Activated T-helper 1 cell treated with anti-CD3 and anti-CD28 coated beads, Interleukin-12 subunit alpha, Interleukin-12 subunit beta, Interleukin-2, Interleukin-4 antibody, amounts not matched to agents 30 ng/mL and 10 ng/mL and 1 ng/mL, durations not matched to agents 14 hours and 24 hours and 36 hours (primary cell): Measurements from ENCODE around the gene TWIST2. TPM values are rescaled to one million over a fixed set of nuclear protein-coding genes. Genes with fewer than 3 reads are reported as not detected.

Source experiments
- DNase-seq: peaks from one replicate; pipeline ENCODE4 v3.0.0; 2021; ENCODE audit warnings: low spot score
- H3K27ac Mint-ChIP-seq: one replicate; pipeline ENCODE4 v1.8.0; 2021; ENCODE audit warnings: mild to moderate bottlenecking, mixed read lengths
- H3K27me3 Mint-ChIP-seq: one replicate; pipeline ENCODE4 v1.8.0; 2022; ENCODE audit warnings: mild to moderate bottlenecking, moderate library complexity, mixed read lengths; ENCODE audit not compliant: insufficient read depth
- H3K36me3 Mint-ChIP-seq: one replicate; pipeline ENCODE4 v1.8.0; 2021; ENCODE audit warnings: low read depth, mixed read lengths
- H3K4me1 Mint-ChIP-seq: one replicate; pipeline ENCODE4 v1.8.0; 2021; ENCODE audit warnings: low read depth, mixed read lengths
- H3K4me3 Mint-ChIP-seq: one replicate; pipeline ENCODE4 v1.8.0; 2021; ENCODE audit warnings: mild to moderate bottlenecking, moderate library complexity, mixed read lengths
- H3K9me3 Mint-ChIP-seq: one replicate; pipeline ENCODE4 v1.8.0; 2021; ENCODE audit warnings: mixed read lengths
- intact Hi-C: fragments of 100-400 bp; cut with micrococcal nuclease; formaldehyde crosslinking; loops from one replicate; pipeline ENCODE4 v1.15.1; 2024
- total RNA-seq: library from RNA; stranded (reverse); gene quantifications from 2 replicates; pipeline ENCODE4 v1.2.3, GENCODE V29; 2022

The TWIST2 gene
- total RNA-seq, 1 donor from 2014 or later = not detected

DNA sequence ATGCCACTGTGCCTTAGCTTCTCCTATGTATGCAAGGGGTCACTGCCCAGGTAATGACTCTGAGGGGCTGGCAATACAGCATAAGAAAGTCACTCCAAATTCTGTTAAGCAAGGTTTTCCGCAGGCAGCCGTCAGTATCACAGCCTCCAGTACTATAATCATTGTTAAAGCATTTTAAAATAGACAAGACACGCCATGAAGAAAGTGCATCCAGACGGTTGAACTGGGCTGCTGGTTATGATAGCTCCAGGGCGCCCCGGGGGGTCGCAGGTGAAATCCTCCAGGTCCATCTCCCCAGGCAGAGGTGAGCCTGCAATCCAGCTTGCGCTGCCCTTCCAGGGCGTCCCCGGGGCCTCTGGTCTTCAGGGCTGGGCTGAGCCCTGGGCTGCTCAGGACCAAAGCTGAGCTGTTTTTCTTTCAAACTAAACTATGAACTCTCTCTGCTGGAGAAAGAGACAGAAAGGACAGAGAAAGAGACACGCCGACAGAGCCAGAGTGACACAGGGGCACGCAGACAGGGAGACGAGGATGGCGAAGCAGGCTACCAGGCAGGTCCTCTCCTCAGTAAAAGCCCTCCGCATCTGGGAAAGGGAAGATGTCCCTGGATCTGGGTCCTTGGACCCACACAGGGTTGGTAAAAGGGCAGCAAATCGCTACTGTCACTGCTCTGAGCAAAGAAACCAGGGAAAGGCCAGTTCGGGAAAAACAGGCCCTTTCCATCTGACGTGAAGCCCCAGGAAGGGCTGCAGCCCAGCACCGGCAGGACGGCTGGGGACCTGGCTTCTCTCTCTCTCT lies 2.1 kb upstream of the TWIST2 start:
- DNase-seq = no peak
- H3K9me3 Mint-ChIP-seq = no peaks in the 10 kb centered on the region
- H3K4me3 Mint-ChIP-seq = no peak overlapping the region
- no peaks in the 10 kb centered on the region for H3K4me1 Mint-ChIP-seq
- H3K36me3 Mint-ChIP-seq = no peaks in the 10 kb centered on the region
- peaks cover 47% of the 10 kb centered on the region for H3K27me3 Mint-ChIP-seq
- intact Hi-C loops = no loop called here
- no peak overlapping the region for H3K27ac Mint-ChIP-seq

DNA sequence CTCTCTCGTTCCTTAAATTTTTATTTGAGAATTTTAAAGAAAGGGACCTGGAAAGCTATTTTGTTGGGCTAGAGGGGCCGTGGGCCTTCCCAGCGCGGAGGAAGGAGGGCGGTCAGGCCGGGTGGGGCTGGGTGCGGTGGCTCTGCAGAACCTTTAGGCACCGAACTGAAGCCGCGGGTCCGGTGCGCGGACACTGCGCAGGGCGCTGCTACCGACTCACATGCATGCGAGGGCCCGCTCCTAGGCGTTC lies 1.6 kb upstream of the TWIST2 start:
- Mint-ChIP-seq H3K36me3 (no peaks in the 10 kb centered on the region), H3K4me3 (no peak overlapping the region), H3K4me1 (no peaks in the 10 kb centered on the region), H3K27me3 (peaks cover 52% of the 10 kb centered on the region), H3K27ac (no peak overlapping the region), H3K9me3 (no peaks in the 10 kb centered on the region)
- DNase-seq = no peak
- intact Hi-C loops = no loop called here

DNA sequence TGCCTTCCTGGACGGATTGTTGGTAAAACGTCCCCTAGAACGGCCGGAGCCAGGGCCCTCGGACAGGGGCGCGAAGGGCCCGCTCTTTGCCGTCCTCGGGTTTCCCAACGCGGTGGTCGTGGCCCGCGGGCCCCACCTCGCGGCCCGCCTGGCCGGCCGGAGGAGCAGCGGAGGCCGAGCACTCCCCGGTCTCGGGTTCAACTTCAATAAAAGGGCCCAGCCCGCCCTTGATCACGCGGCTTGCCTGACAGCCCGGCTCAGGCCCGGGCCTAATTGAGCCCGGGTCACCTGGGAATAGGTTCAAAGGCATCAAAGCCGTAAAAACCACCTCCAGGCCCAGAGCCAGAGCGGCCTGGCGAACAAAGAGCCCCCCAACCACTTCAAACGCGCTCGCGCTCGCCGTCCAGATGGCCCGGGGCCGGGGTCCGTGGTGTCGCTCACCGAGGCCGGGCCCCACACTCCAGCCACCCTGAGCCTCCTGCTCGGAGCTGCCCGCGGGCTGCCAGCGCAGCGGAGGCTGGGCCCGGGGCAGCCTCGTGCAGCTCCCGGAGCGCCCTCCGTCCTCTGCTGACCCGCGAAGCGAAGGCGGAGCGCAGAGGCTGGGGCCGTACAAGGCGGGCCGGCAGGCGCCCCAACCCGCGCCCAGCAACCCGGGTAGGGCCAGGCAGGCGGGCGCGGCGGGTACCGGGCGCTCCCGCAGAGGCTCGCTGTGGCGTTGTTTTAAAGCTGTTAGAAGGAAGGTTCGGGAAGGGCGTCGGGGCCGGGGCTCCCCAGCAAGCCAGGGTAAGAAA lies 1.1 kb upstream of the TWIST2 start:
- H3K4me1 Mint-ChIP-seq = no peaks in the 10 kb centered on the region
- H3K9me3 Mint-ChIP-seq = no peaks in the 10 kb centered on the region
- no peak overlapping the region for H3K4me3 Mint-ChIP-seq
- DNase-seq = no peak
- H3K36me3 Mint-ChIP-seq = no peaks in the 10 kb centered on the region
- no peak overlapping the region for H3K27ac Mint-ChIP-seq
- intact Hi-C loops = no loop called here
- peaks cover 57% of the 10 kb centered on the region for H3K27me3 Mint-ChIP-seq

DNA sequence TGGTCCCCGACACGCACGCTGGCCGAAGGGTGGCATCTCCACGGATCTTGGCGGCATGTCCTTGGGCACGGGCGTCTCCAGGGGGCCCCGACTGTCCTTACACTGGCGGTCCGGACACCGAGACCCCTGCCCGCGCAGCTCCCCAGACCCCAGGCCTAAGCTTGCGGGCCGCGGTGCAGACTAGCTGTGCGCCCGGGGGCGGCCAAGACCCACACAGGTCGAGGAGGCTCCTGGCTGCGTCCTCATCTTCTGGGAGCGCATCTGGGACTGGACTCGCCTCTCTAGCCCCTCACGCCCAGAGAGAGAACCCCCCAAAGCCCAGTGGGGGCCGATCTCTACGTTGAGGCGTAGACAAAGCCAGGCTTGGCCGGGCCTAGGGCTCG lies 475 bp upstream of the TWIST2 start:
- peaks cover 59% of the 10 kb centered on the region for H3K27me3 Mint-ChIP-seq
- H3K36me3 Mint-ChIP-seq = no peaks in the 10 kb centered on the region
- intact Hi-C loops = no loop called here
- no peak overlapping the region for H3K4me3 Mint-ChIP-seq
- H3K27ac Mint-ChIP-seq = no peak overlapping the region
- DNase-seq = no peak
- no peaks in the 10 kb centered on the region for H3K4me1 Mint-ChIP-seq
- H3K9me3 Mint-ChIP-seq = no peaks in the 10 kb centered on the region

DNA sequence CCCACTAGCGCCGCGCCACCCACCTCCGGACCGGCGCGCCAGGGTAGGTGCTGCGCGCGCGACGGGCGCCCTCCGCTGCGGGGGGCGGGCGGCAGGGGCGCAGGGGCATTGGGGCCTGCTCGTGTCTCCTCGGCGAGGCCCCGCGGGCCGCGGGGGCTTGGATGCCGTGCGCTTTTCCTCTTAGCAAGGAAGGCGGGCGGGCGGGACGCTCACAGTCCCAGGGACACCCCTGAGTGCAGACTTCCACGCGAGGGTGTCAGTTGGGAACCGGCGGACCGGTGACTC lies 748 bp downstream of the TWIST2 start:
- Mint-ChIP-seq H3K4me3 (no peak overlapping the region), H3K9me3 (no peaks in the 10 kb centered on the region), H3K4me1 (no peaks in the 10 kb centered on the region), H3K27ac (no peak overlapping the region), H3K27me3 (peaks cover 57% of the 10 kb centered on the region), H3K36me3 (no peaks in the 10 kb centered on the region)
- DNase-seq = no peak
- intact Hi-C loops = no loop called here

DNA sequence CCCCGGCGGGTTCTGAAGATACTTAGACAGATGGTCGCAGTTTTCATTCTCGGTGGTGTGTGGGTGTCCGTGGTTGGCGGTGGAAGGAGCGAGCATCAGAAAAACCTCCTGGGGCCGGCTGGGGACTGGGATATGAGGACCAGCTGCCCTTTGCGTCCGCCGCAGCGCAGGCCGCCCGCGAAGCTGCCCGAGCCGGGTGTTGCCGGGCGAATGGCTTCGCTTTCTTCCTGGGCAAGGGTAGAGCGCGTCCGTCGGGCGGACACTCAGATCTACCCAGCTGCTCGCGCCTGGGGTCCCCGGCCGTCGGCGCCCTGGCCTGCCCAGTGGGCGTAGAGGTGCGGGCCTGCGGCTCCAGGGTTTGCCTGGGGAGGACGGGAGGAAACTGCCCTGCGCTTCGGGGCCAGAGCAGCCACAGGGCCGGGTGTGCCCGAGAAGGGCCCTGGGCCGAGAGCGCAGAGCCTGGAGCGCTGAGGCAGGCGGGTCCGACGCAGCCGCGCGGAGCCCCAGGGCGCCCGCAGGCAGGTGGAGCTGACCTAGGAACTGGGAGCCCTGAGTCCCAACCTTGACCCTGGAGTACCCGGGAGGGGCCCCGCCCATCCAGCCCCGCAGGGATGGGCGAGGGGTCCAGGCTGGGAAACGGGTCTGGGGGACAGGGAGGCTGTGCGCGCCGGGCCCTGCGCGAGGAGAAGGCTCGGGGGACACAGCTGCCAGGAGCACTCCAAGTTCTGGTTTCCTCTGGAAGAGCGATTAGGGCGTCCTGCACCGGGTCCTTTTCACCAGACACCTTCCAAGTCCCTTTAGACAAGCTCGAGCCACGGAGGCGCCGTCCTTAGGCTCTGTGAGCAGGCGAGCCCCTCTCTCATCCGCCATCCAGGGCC lies 1.3 kb downstream of the TWIST2 start:
- Mint-ChIP-seq H3K9me3 (no peaks in the 10 kb centered on the region), H3K27me3 (peaks cover 51% of the 10 kb centered on the region), H3K4me1 (no peaks in the 10 kb centered on the region), H3K4me3 (no peak overlapping the region), H3K27ac (no peak overlapping the region), H3K36me3 (no peaks in the 10 kb centered on the region)
- DNase-seq = no peak
- intact Hi-C loops = no loop called here

DNA sequence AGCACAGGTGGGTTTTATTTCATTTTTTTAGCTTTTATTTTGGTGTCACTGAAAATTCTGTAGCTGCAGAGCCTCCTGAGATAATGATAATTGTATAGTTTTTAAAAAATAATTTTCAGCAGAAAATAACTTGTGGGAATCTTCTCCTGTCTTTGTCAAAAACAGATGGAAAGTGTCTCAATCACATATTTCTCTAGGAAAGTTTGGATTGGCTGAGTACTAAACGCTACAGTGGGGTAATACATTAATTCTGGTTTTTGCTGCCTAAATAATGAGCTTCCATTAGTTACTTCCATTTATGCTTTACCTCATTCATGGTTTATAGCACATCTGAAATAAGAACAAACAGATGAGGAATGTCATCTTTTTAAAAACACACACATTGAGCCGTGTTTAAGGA lies 2.2 kb downstream of the TWIST2 start:
- intact Hi-C loops = no loop called here
- H3K36me3 Mint-ChIP-seq = no peaks in the 10 kb centered on the region
- no peak overlapping the region for H3K4me3 Mint-ChIP-seq
- H3K27ac Mint-ChIP-seq = no peak overlapping the region
- H3K9me3 Mint-ChIP-seq = no peaks in the 10 kb centered on the region
- H3K4me1 Mint-ChIP-seq = no peaks in the 10 kb centered on the region
- DNase-seq = no peak
- H3K27me3 Mint-ChIP-seq = peaks cover 47% of the 10 kb centered on the region

DNA sequence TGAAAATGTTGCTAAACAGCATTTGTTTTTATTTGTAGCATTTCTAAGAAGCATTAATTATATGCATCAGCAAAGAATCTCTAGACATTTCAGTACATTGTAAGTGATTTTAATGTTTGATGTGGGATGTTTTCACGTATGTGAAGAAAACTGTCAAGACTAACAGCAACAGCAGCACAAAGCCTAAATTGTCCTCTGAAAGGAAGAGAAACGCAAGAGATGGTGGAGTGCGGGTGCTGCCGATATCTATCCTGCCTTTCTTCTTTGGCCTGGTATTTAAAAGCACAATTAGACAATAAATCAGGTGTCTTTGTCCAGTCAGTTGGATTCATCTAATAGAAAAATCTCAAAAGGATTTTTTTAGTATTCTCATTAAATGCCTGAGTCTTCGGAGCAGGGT lies 3.1 kb downstream of the TWIST2 start:
- H3K36me3 Mint-ChIP-seq = no peaks in the 10 kb centered on the region
- DNase-seq = no peak
- H3K4me1 Mint-ChIP-seq = no peaks in the 10 kb centered on the region
- intact Hi-C loops = no loop called here
- no peaks in the 10 kb centered on the region for H3K9me3 Mint-ChIP-seq
- peaks cover 41% of the 10 kb centered on the region for H3K27me3 Mint-ChIP-seq
- no peak overlapping the region for H3K27ac Mint-ChIP-seq
- no peak overlapping the region for H3K4me3 Mint-ChIP-seq

DNA sequence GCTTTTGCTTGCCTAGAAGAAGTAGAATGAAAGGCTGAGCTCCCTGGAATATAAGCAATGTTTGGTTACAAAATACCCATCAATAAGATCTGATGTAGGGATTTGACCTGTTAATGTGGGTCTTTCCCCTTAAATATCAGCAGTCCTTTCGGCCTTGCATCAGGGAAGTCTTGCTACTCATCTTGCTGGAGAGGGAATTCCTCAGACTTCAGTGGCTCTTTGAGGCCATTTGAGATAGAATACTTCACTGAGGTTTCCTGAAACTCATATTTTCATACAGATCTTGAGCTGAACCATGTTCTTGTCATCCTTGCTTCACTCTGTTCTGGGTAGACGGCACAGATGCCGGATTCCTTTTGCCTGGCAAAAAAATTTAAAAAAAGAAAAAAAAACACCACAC lies 3.9 kb downstream of the TWIST2 start:
- Mint-ChIP-seq H3K9me3 (no peaks in the 10 kb centered on the region), H3K4me1 (no peaks in the 10 kb centered on the region), H3K27ac (no peak overlapping the region), H3K36me3 (no peaks in the 10 kb centered on the region), H3K27me3 (peaks cover 40% of the 10 kb centered on the region), H3K4me3 (no peak overlapping the region)
- DNase-seq = no peak
- intact Hi-C loops = no loop called here

DNA sequence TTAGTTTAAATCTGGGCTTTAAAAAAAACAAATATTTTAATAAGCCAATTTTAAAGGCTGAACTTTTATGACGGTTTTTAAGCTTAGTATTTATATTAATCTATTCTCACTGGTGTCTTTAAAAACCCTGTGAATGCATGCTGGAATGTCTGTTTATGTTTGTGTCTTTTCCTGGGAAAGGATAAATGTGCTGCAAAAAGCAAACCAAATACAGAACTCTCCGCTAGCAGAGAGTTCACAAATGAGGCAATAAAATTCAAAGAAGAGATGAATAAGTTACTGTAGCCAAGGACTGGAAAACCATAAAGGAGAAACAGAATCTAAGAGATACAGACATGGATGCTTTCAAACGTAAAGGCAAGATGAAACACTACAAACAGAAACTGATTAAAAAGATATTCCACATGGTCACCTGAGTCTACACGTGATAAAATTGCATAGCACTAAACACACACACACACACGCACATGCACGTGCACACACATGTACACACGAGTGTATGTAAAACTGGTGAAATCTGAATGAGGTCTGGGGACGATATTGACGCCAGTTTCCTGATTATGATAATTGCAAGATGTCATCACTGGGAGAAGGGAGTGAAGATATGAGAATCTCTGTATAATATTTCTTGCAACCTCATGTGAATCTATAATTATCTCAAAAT lies 4.5 kb downstream of the TWIST2 start:
- H3K4me1 Mint-ChIP-seq = no peaks in the 10 kb centered on the region
- no peak overlapping the region for H3K27ac Mint-ChIP-seq
- intact Hi-C loops = no loop called here
- no peaks in the 10 kb centered on the region for H3K36me3 Mint-ChIP-seq
- H3K9me3 Mint-ChIP-seq = no peaks in the 10 kb centered on the region
- DNase-seq = no peak
- H3K27me3 Mint-ChIP-seq = peaks cover 40% of the 10 kb centered on the region
- H3K4me3 Mint-ChIP-seq = no peak overlapping the region

DNA sequence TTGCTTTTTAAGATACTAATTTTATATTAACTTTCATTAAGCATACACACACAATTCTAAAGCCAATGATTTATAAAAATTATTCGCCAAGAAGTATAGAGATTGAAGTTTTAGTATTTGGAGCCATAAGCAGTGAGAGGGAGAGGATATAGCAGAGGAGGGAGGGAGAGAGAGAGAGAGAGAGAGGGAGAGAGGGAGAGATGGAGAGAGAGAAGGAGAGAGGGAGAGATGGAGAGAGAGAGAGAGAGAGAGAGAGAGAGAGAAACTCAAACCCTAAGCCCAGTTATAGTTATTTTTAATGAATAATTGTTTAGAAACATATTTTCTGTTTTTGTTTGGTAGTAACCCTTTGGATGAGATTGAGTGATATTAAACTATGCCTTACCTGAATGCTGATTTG lies 5.3 kb downstream of the TWIST2 start:
- Mint-ChIP-seq H3K36me3 (no peaks in the 10 kb centered on the region), H3K4me1 (no peaks in the 10 kb centered on the region), H3K9me3 (no peaks in the 10 kb centered on the region), H3K27me3 (peaks cover 40% of the 10 kb centered on the region), H3K4me3 (no peak overlapping the region), H3K27ac (no peak overlapping the region)
- intact Hi-C loops = no loop called here
- DNase-seq = no peak

DNA sequence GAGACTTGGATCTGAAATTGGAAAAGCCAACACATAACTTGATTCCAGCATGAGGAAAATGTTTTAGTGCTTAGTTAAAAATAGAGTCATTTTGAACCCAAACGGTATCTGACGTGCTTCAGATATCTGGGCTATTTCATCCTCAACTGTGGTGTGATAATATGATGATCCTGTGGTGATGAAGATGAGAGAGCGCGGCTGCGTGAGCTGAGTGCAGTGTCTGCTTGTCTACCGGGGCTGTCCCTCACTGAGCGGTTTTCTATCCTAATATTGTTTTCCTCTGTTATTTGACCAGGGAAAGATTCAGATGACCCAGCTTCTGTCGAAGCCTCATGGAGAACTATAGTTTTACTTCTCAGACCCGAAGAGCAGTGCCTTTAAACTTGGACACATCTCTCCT lies 5.8 kb downstream of the TWIST2 start:
- intact Hi-C loops = no loop called here
- DNase-seq = no peak
- peaks cover 39% of the 10 kb centered on the region for H3K27me3 Mint-ChIP-seq
- no peaks in the 10 kb centered on the region for H3K4me1 Mint-ChIP-seq
- H3K27ac Mint-ChIP-seq = no peak overlapping the region
- H3K9me3 Mint-ChIP-seq = no peaks in the 10 kb centered on the region
- no peak overlapping the region for H3K4me3 Mint-ChIP-seq
- no peaks in the 10 kb centered on the region for H3K36me3 Mint-ChIP-seq

DNA sequence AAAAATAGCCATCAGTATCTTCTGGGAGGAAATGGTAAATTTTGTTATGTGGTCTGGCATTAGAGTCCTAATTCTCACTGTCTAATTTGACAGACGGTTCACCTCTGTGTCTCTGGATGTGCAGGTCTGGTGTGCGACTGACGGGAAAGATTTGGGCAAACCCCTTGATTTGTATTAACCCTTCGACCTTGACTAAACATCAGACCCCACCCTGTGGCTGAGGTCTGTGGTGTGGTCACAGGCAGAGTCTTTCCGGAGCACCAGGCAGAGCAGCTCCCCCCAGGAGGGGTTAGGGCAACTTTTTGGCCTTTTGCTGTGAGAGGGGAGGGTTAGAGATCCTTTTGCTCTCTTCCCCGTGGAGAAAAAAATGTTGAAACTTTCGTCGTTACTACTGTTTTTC lies 6.4 kb downstream of the TWIST2 start:
- Mint-ChIP-seq H3K4me3 (no peak overlapping the region), H3K36me3 (no peaks in the 10 kb centered on the region), H3K4me1 (no peaks in the 10 kb centered on the region), H3K27me3 (peaks cover 38% of the 10 kb centered on the region), H3K27ac (no peak overlapping the region), H3K9me3 (no peaks in the 10 kb centered on the region)
- intact Hi-C loops = no loop called here
- DNase-seq = no peak
